HepG2 (cell line): Measurements from ENCODE around the gene PPP1R9B. TPM values are rescaled to one million over a fixed set of nuclear protein-coding genes. Genes with fewer than 3 reads are reported as not detected.

Experiments used
- AGO2 ChIP-seq: fragments of 200-400 bp; formaldehyde crosslinking; optimal IDR thresholded peaks from 2 replicates; pipeline ENCODE3; 2017; ENCODE audit warnings: mild to moderate bottlenecking, low read depth, low read length, moderate library complexity
- ASH2L ChIP-seq: fragments of 300-600, 200-600 bp; sonication (generic); IDR thresholded peaks from 2 replicates; pipeline ENCODE4 v1.7.0; 2017; ENCODE audit warnings: low read depth, mild to moderate bottlenecking, moderate library complexity, mixed read lengths, low read length; ENCODE audit not compliant: insufficient read length
- DNMT3B ChIP-seq: conservative IDR thresholded peaks from 2 replicates; pipeline ENCODE4 v1.6.1; 2016; ENCODE audit warnings: missing biosample characterization, control low read depth
- ETV5 ChIP-seq: IDR thresholded peaks from 2 replicates; pipeline ENCODE4 v1.6.1; 2018; ENCODE audit warnings: missing biosample characterization, missing genetic modification reagents, inconsistent platforms, borderline replicate concordance
- EZH2 ChIP-seq: conservative IDR thresholded peaks from 2 replicates; pipeline ENCODE4 v1.6.1; 2012; ENCODE audit warnings: mild to moderate bottlenecking, low read depth, low read length, moderate library complexity
- HNRNPK ChIP-seq: fragments of 200-400 bp; formaldehyde crosslinking; IDR thresholded peaks from 2 replicates; pipeline ENCODE4 v1.6.1; 2018; ENCODE audit warnings: low read length, low read depth, moderate library complexity, mild to moderate bottlenecking; ENCODE audit not compliant: poor library complexity, severe bottlenecking
- HOXD1 ChIP-seq: sonication (generic); formaldehyde crosslinking; IDR thresholded peaks from 2 replicates; pipeline ENCODE4 v1.5.0; 2020; ENCODE audit warnings: missing genetic modification reagents
- IRF2 ChIP-seq: IDR thresholded peaks from 2 replicates; pipeline ENCODE4 v1.6.1; 2018; ENCODE audit warnings: missing genetic modification reagents, missing compliant biosample characterization
- KAT7 ChIP-seq: IDR thresholded peaks from 2 replicates; pipeline ENCODE4 v1.6.1; 2018; ENCODE audit warnings: borderline replicate concordance, missing compliant biosample characterization
- MBD4 ChIP-seq: IDR thresholded peaks from 2 replicates; pipeline ENCODE4 v1.6.1; 2012; ENCODE audit warnings: low read length, inconsistent platforms, borderline replicate concordance
- MYNN ChIP-seq: sonication (generic); formaldehyde crosslinking; IDR thresholded peaks from 2 replicates; pipeline ENCODE4 v1.4.0; 2020; ENCODE audit warnings: mild to moderate bottlenecking, low read depth, missing genetic modification reagents
- NBN ChIP-seq: fragments of 450-650 bp; conservative IDR thresholded peaks from 2 replicates; pipeline ENCODE4 v1.6.1; 2017
- SNAPC2 ChIP-seq: sonication (generic); formaldehyde crosslinking; IDR thresholded peaks from 2 replicates; pipeline ENCODE4 v1.8.1; 2022; ENCODE audit warnings: mild to moderate bottlenecking, missing genetic modification reagents
- SP4 ChIP-seq: sonication (generic); formaldehyde crosslinking; IDR thresholded peaks from 2 replicates; pipeline ENCODE4 v1.8.1; 2023; ENCODE audit warnings: mild to moderate bottlenecking, missing genetic modification reagents
- TCF12 ChIP-seq, 2 experiments: fragments of 450-650 bp in 1 of 2; sonication (generic) in 1 of 2; formaldehyde crosslinking in 1 of 2; IDR thresholded peaks; 2 replicates each; pipeline versions ENCODE4 v1.6.1 to v1.8.0; 2017 to 2022; ENCODE audit warnings: antibody characterized with exemption in 1 of 2, mild to moderate bottlenecking in 1 of 2, missing genetic modification reagents in 1 of 2, moderate library complexity in 1 of 2
- ZNF331 ChIP-seq: sonication (generic); formaldehyde crosslinking; IDR thresholded peaks from 2 replicates; pipeline ENCODE4 v1.4.0; 2020; ENCODE audit warnings: missing genetic modification reagents
- ZNF335 ChIP-seq: sonication (generic); formaldehyde crosslinking; IDR thresholded peaks from 2 replicates; pipeline ENCODE4 v1.4.0; 2020; ENCODE audit warnings: missing genetic modification reagents
- ZNF343 ChIP-seq: sonication (generic); formaldehyde crosslinking; IDR thresholded peaks from 2 replicates; pipeline ENCODE4 v1.4.0; 2020; ENCODE audit warnings: mild to moderate bottlenecking, missing genetic modification reagents
- ZNF44 ChIP-seq: sonication (generic); formaldehyde crosslinking; IDR thresholded peaks from 2 replicates; pipeline ENCODE4 v1.5.1; 2020; ENCODE audit warnings: mild to moderate bottlenecking, missing genetic modification reagents
- ZNF713 ChIP-seq: sonication (generic); formaldehyde crosslinking; IDR thresholded peaks from 2 replicates; pipeline ENCODE4 v1.4.0; 2020; ENCODE audit warnings: mild to moderate bottlenecking, missing genetic modification reagents
- ZNF747 ChIP-seq: sonication (generic); formaldehyde crosslinking; IDR thresholded peaks from 2 replicates; pipeline ENCODE4 v1.8.1; 2023; ENCODE audit warnings: missing genetic modification reagents, mild to moderate bottlenecking, borderline replicate concordance
- ZSCAN9 ChIP-seq: IDR thresholded peaks from 2 replicates; pipeline ENCODE4 v1.6.1; 2016; ENCODE audit warnings: borderline replicate concordance
- polyA plus RNA-seq, 8 experiments: library from polyadenylated mRNA; depleted of rRNA in 3 of 8; stranded (reverse) in 7 of 8; unstranded in 1 of 8; fragments of >200 nt; fragmentation: Illumina TruSeq in 4 of 8; extraction: Trizol in 4 of 8; gene quantifications; 2 replicates each; pipeline versions ENCODE4 v1.2.1 to v1.2.3, GENCODE V29; 2011 to 2016; ENCODE audit warnings: low read depth in 4 of 8, missing spikeins in 1 of 8, mixed read lengths in 1 of 8; ENCODE audit not compliant: insufficient read depth in 1 of 8
- total RNA-seq, 5 experiments: library from RNA; depleted of rRNA; stranded (reverse); fragments of >200 nt; fragmentation: Illumina TruSeq; extraction: Trizol; gene quantifications; 2 replicates each; pipeline ENCODE4 v1.2.3, GENCODE V29; 2016; ENCODE audit warnings: low read depth in 1 of 5
- TF ChIP-seq, protein P1 (sequence below): sonication (generic); formaldehyde crosslinking; IDR thresholded peaks from 2 replicates; pipeline ENCODE4 v1.4.0; 2020; ENCODE audit warnings: missing genetic modification reagents
- TF ChIP-seq, protein P2 (sequence below): sonication (generic); formaldehyde crosslinking; IDR thresholded peaks from 2 replicates; pipeline ENCODE4 v1.5.1; 2020; ENCODE audit warnings: mild to moderate bottlenecking, missing genetic modification reagents, moderate library complexity
- TF ChIP-seq, protein P3 (sequence below): sonication (generic); formaldehyde crosslinking; IDR thresholded peaks from 2 replicates; pipeline ENCODE4 v1.4.0; 2020; ENCODE audit warnings: missing genetic modification reagents

PPP1R9B gene
- total and polyA plus RNA-seq, 2 of the 13 experiments (the other 11 are each of a cell fraction or from before 2014, with no cell fraction given): 9.4 to 15.8 TPM

DNA sequence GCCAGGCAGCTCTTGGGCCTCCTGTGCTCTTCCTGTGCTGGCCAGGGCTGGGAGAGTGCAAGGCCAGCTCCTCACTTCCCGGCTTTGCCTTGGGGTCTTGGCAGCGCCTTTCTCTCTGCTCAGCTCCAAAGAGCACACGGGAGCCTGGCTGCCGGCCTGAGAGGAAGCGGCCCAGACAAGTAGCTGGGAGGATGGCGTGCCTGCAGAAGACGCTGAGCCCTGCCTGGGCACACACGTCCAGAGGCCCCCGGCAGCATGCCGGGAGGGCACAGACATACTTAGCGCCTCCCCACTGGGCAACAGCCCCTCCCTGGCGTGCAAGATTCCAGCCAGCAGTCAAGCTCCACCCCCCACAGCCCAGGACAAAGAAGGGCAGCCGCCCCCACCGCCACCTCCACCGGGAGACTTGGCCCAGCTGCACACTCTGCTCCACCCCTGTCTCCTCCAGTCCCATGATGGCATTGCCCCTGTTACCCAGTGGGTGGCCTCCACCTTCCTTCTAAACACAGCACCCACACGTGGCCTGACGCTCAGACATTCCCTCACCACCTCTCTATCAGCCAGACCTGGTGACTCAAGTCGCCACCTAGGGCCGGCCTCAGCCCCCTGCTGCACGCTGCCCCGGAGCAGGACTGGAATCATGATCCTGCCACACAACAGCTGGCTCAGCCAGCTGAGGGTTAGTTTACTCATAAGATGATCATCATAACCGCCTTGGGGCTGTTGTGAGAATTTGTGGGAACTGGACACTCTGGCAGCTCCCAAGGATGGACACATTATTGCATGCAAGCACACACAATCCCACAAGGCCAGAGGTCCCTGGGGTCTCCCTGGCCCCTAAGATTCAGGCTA lies 27.7 kb upstream of the PPP1R9B start (continued):
- no peak for TF ChIP-seq TCF12 (IDR thresholded peaks at IDR 0.05)
- no peak for TF ChIP-seq TCF12 (CRISPR knock-in tag; IDR thresholded peaks at IDR 0.05)
- TF ChIP-seq ASH2L: no peak
- 0 out of 2 replicates have a peak, but pooled peaks have one; percentile 59 for TF ChIP-seq ZNF331 (CRISPR knock-in tag)
- no peak for TF ChIP-seq HNRNPK
- TF ChIP-seq KAT7 (CRISPR knock-in tag): no peak; the same call in 1 of the 2 replicates
- no peak; the same call in 1 of the 2 replicates for TF ChIP-seq SNAPC2 (CRISPR knock-in tag)
- no peak for TF ChIP-seq ZNF44 (CRISPR knock-in tag)
- TF ChIP-seq DNMT3B: 0 out of 2 replicates have a peak, but pooled peaks have one; percentile 41
- TF ChIP-seq, protein P1, sequence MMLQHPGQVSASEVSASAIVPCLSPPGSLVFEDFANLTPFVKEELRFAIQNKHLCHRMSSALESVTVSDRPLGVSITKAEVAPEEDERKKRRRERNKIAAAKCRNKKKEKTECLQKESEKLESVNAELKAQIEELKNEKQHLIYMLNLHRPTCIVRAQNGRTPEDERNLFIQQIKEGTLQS (CRISPR knock-in tag): 0 out of 2 replicates have a peak, but pooled peaks have one; percentile 50
- no peak for TF ChIP-seq ZNF713 (CRISPR knock-in tag)
- TF ChIP-seq ETV5 (CRISPR knock-in tag): no peak; the same call in 1 of the 2 replicates
- no peak for TF ChIP-seq ZNF343
- TF ChIP-seq, protein P2, sequence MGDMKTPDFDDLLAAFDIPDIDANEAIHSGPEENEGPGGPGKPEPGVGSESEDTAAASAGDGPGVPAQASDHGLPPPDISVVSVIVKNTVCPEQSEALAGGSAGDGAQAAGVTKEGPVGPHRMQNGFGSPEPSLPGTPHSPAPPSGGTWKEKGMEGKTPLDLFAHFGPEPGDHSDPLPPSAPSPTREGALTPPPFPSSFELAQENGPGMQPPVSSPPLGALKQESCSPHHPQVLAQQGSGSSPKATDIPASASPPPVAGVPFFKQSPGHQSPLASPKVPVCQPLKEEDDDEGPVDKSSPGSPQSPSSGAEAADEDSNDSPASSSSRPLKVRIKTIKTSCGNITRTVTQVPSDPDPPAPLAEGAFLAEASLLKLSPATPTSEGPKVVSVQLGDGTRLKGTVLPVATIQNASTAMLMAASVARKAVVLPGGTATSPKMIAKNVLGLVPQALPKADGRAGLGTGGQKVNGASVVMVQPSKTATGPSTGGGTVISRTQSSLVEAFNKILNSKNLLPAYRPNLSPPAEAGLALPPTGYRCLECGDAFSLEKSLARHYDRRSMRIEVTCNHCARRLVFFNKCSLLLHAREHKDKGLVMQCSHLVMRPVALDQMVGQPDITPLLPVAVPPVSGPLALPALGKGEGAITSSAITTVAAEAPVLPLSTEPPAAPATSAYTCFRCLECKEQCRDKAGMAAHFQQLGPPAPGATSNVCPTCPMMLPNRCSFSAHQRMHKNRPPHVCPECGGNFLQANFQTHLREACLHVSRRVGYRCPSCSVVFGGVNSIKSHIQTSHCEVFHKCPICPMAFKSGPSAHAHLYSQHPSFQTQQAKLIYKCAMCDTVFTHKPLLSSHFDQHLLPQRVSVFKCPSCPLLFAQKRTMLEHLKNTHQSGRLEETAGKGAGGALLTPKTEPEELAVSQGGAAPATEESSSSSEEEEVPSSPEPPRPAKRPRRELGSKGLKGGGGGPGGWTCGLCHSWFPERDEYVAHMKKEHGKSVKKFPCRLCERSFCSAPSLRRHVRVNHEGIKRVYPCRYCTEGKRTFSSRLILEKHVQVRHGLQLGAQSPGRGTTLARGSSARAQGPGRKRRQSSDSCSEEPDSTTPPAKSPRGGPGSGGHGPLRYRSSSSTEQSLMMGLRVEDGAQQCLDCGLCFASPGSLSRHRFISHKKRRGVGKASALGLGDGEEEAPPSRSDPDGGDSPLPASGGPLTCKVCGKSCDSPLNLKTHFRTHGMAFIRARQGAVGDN (CRISPR knock-in tag): peak; percentile 95
- no peak for TF ChIP-seq EZH2
- TF ChIP-seq MBD4: no peak
- no peak for TF ChIP-seq ZNF747 (CRISPR knock-in tag)
- TF ChIP-seq, protein P3, sequence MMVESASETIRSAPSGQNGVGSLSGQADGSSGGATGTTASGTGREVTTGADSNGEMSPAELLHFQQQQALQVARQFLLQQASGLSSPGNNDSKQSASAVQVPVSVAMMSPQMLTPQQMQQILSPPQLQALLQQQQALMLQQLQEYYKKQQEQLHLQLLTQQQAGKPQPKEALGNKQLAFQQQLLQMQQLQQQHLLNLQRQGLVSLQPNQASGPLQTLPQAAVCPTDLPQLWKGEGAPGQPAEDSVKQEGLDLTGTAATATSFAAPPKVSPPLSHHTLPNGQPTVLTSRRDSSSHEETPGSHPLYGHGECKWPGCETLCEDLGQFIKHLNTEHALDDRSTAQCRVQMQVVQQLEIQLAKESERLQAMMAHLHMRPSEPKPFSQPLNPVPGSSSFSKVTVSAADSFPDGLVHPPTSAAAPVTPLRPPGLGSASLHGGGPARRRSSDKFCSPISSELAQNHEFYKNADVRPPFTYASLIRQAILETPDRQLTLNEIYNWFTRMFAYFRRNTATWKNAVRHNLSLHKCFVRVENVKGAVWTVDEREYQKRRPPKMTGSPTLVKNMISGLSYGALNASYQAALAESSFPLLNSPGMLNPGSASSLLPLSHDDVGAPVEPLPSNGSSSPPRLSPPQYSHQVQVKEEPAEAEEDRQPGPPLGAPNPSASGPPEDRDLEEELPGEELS: no peak
- TF ChIP-seq NBN: no peak
- TF ChIP-seq AGO2: peak; percentile 31
- no peak for TF ChIP-seq SP4 (CRISPR knock-in tag)
- no peak for TF ChIP-seq ZSCAN9
- TF ChIP-seq ZNF335 (CRISPR knock-in tag): peak; percentile 42; the same call in 1 of the 2 replicates
- 0 out of 2 replicates have a peak, but pooled peaks have one; percentile 53 for TF ChIP-seq IRF2 (CRISPR knock-in tag)
- TF ChIP-seq HOXD1 (CRISPR knock-in tag): no peak
- TF ChIP-seq MYNN (CRISPR knock-in tag): no peak
